Mucosa of rectum (tissue), 2 donors: ENCODE results near the gene GPN2.

Experiments
- H3K27ac ChIP-seq, 2 donors: one replicate each; pipeline ENCODE4 v1.7.0; 2013; ENCODE audit warnings: inconsistent platforms in 2 of 2, low read depth in 2 of 2, low read length in 2 of 2
- H3K27me3 ChIP-seq, 2 donors: one replicate each; pipeline ENCODE4 v1.7.0; 2013; ENCODE audit warnings: low read length in 2 of 2; ENCODE audit not compliant: control insufficient read depth in 2 of 2, insufficient read depth in 2 of 2
- H3K36me3 ChIP-seq, 2 donors: one replicate each; pipeline ENCODE4 v1.7.0; 2013; ENCODE audit warnings: low read length in 2 of 2; ENCODE audit not compliant: control insufficient read depth in 2 of 2, insufficient read depth in 2 of 2
- H3K4me1 ChIP-seq, 2 donors: one replicate each; pipeline ENCODE4 v1.7.0; 2013; ENCODE audit warnings: low read length in 2 of 2, mild to moderate bottlenecking in 1 of 2; ENCODE audit not compliant: control insufficient read depth in 2 of 2, insufficient read depth in 2 of 2
- H3K4me3 ChIP-seq, 2 donors: one replicate each; pipeline ENCODE4 v1.7.0; 2013; ENCODE audit warnings: low read length in 2 of 2
- H3K9ac ChIP-seq, 2 donors: one replicate each; pipeline ENCODE4 v1.7.0; 2013; ENCODE audit warnings: low read length in 2 of 2, low read depth in 1 of 2, mild to moderate bottlenecking in 1 of 2
- H3K9me3 ChIP-seq, 2 donors: one replicate each; pipeline ENCODE4 v1.7.0; 2013; ENCODE audit warnings: low read length in 2 of 2; ENCODE audit not compliant: control insufficient read depth in 2 of 2
- donor health status: healthy.
- donor health status: Normal muscosa, but diverticular disease.

Gene GPN2

DNA sequence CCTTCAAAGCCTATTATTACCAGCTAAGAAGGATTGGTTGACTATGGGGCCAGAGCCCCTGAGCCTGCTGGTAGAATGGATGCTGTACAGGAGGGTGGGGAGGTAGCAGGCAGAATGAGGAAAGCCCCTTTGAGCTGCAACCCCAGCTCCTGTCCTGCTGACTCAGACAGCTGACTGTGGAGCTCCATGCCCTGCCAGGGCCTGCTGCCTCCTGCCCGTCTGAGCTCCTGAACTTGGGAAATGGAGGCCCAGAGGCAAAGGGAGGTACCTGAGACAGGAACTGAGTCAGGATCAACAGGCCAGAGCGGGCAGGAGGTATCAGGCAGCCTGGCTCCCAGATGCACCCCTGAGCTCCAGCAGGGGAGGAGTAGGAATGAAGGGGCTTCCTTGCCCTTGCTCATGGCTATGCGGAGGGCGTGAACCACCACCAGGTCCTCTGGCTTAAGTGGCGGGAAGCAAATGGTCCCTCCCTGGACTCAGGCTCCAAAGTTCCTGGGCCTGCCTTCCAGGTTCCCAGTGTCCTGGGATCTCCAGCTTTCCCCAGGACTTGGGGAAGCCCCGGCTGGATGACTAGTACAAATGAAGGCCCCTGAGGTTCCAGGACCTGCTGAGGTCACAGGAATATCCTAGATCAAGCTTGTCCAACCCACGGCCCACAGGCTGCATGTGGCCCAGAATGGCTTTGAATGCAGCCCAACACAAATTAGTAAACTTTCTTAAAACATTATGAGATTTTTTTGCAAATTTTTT, 31.0 kb downstream of the GPN2 start:
- H3K9me3 ChIP-seq, result no peaks in the 10 kb centered on the region
- H3K4me1 ChIP-seq, result peaks cover 24 to 35% of the 10 kb centered on the region in 2 donors
- H3K36me3 ChIP-seq, result peaks cover 0 to 9% of the 10 kb centered on the region in 2 donors
- H3K4me3 ChIP-seq, result no peak overlapping the region
- H3K27me3 ChIP-seq, result no peaks in the 10 kb centered on the region
- H3K9ac ChIP-seq, result no peak overlapping the region
- H3K27ac ChIP-seq, result no peak overlapping the region

GRCh38 chr1:26858160-26858559, 31.9 kb downstream of the GPN2 start:
- H3K4me3 ChIP-seq, result no peak overlapping the region

GRCh38 chr1:26857473-26858060, 32.5 kb downstream of the GPN2 start:
- Histone ChIP-seq H3K9ac (no peak overlapping the region), H3K9me3 (no peaks in the 10 kb centered on the region), H3K27me3 (no peaks in the 10 kb centered on the region), H3K27ac (no peak overlapping the region), H3K4me1 (peaks cover 21 to 41% of the 10 kb centered on the region in 2 donors), H3K4me3 (no peak overlapping the region), H3K36me3 (peaks cover 9 to 18% of the 10 kb centered on the region in 2 donors)

More at GRCh38 chr1:26858160-26858559, 31.9 kb downstream of the GPN2 start:
- Histone ChIP-seq H3K27me3 (no peaks in the 10 kb centered on the region), H3K36me3 (peaks cover 7 to 15% of the 10 kb centered on the region in 2 donors), H3K27ac (no peak overlapping the region), H3K9ac (no peak overlapping the region), H3K9me3 (no peaks in the 10 kb centered on the region), H3K4me1 (peaks cover 22 to 40% of the 10 kb centered on the region in 2 donors)

- Histone ChIP-seq H3K4me3 (no peak overlapping the region), H3K27ac (no peak overlapping the region), H3K4me1 (peaks cover 18 to 34% of the 10 kb centered on the region in 2 donors), H3K27me3 (no peaks in the 10 kb centered on the region), H3K9ac (no peak overlapping the region), H3K9me3 (no peaks in the 10 kb centered on the region), H3K36me3 (peaks cover 16 to 25% of the 10 kb centered on the region in 2 donors)
These were observed 33.2 kb downstream of the GPN2 start for GRCh38 chr1:26856604-26857469.

- Histone ChIP-seq H3K27ac (no peak overlapping the region), H3K36me3 (peaks cover 23 to 32% of the 10 kb centered on the region in 2 donors), H3K27me3 (no peaks in the 10 kb centered on the region), H3K9ac (no peak overlapping the region), H3K4me3 (no peak overlapping the region), H3K4me1 (peaks cover 17 to 28% of the 10 kb centered on the region in 2 donors), H3K9me3 (no peaks in the 10 kb centered on the region)
These were observed 33.9 kb downstream of the GPN2 start for GRCh38 chr1:26856181-26856580.

GRCh38 chr1:26855636-26856035, 34.4 kb downstream of the GPN2 start:
- peak overlapping the region; percentile 43 to 70 for H3K27ac ChIP-seq
- H3K4me3 ChIP-seq, result no peak overlapping the region
- H3K36me3 ChIP-seq, result peaks cover 28 to 38% of the 10 kb centered on the region in 2 donors
- H3K9me3 ChIP-seq, result no peaks in the 10 kb centered on the region
- peaks cover 18 to 29% of the 10 kb centered on the region in 2 donors for H3K4me1 ChIP-seq
- H3K27me3 ChIP-seq, result no peaks in the 10 kb centered on the region
- peak overlapping the region in 1 of 2 donors; percentile 16 for H3K9ac ChIP-seq

- H3K36me3 ChIP-seq, result peaks cover 33 to 45% of the 10 kb centered on the region in 2 donors
- H3K27me3 ChIP-seq, result no peaks in the 10 kb centered on the region
- H3K27ac ChIP-seq, result peak overlapping the region; percentile 56 to 70
- no peak overlapping the region for H3K4me3 ChIP-seq
- peak overlapping the region in 1 of 2 donors; percentile 16 for H3K9ac ChIP-seq
- peaks cover 24 to 36% of the 10 kb centered on the region in 2 donors for H3K4me1 ChIP-seq
- H3K9me3 ChIP-seq, result no peaks in the 10 kb centered on the region
These were observed 35.2 kb downstream of the GPN2 start for GRCh38 chr1:26854906-26855305.

- no peaks in the 10 kb centered on the region for H3K9me3 ChIP-seq
- H3K27ac ChIP-seq, result peak overlapping the region in 1 of 2 donors; percentile 58
- peak overlapping the region in 1 of 2 donors; percentile 42 for H3K9ac ChIP-seq
- H3K4me1 ChIP-seq, result peaks cover 37 to 49% of the 10 kb centered on the region in 2 donors
- H3K4me3 ChIP-seq, result no peak overlapping the region
- H3K27me3 ChIP-seq, result no peaks in the 10 kb centered on the region
- peaks cover 33 to 54% of the 10 kb centered on the region in 2 donors for H3K36me3 ChIP-seq
These were observed 36.5 kb downstream of the GPN2 start for GRCh38 chr1:26853600-26853999.

DNA sequence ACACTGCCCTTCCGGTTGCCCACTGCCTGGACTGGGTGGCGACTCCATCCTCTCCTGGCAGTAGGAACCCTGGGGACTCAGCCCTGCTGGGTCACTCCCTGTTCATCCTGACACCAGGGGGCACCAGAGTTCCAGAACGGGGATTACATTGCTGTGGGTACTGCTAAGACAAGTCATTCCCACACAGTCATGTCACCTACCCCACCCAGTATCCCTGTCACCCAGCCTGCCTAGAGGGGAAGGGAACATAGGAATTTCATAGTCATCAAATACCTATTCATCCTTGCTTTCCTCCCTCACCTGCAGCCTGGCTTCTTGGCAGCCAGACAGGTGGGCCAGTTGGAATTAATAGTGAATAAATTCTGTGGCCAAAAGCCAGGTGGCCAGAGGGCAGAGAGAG, 36.9 kb downstream of the GPN2 start:
- no peak overlapping the region for H3K4me3 ChIP-seq
- H3K9me3 ChIP-seq, result no peaks in the 10 kb centered on the region
- peaks cover 33 to 58% of the 10 kb centered on the region in 2 donors for H3K36me3 ChIP-seq
- peak overlapping the region in 1 of 2 donors; percentile 42 for H3K9ac ChIP-seq
- no peaks in the 10 kb centered on the region for H3K27me3 ChIP-seq
- H3K27ac ChIP-seq, result peak overlapping the region in 1 of 2 donors; percentile 58
- peaks cover 41 to 53% of the 10 kb centered on the region in 2 donors for H3K4me1 ChIP-seq
